ENCODE data around the gene AGO4. TPM values are rescaled to one million over a fixed set of nuclear protein-coding genes. Genes with fewer than 3 reads are reported as not detected.

Gene AGO4
- polyA plus RNA-seq, 1 donor (not counting 4 experiments of a cell fraction or from before 2014, with no cell fraction given): 5.2 TPM

DNA sequence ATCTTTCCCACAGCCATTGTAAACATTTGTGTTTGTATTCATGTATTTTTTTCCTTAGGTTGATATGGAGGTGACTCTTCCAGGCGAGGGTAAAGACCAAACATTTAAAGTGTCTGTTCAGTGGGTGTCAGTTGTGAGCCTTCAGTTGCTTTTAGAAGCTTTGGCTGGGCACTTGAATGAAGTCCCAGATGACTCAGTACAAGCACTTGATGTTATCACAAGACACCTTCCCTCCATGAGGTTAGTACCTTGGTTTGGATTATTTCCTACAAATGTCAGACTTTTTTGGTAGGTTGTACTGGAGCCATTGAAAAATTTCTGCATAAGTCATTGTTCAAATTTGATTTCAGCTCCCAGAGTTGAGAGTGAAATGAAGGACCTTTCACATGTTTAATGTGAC is 17.4 kb downstream of the AGO4 start:
- Histone ChIP-seq H3K9me1 (ENCODE audit: control insufficient read depth, extremely low read depth, insufficient read depth, low read length) (no peaks in the 10 kb centered on the region), H3K4me3 (ENCODE audit: control insufficient read depth in 2 of 3, extremely low read depth in 1 of 3, insufficient read depth in 2 of 3, low read depth in 1 of 3, low read length in 3 of 3) (no peak overlapping the region), H2AFZ (ENCODE audit: control insufficient read depth, low read length) (no peak overlapping the region), H3K36me3 (ENCODE audit: control insufficient read depth in 2 of 2, extremely low read depth in 1 of 2, insufficient read depth in 2 of 2, low read length in 2 of 2) (peaks cover 0 to 2% of the 10 kb centered on the region in 2 experiments), H3K9ac (ENCODE audit: control insufficient read depth, extremely low read depth, insufficient read depth, low read length) (no peak overlapping the region), H4K20me1 (ENCODE audit: control insufficient read depth, extremely low read depth, insufficient read depth, low read length) (no peaks in the 10 kb centered on the region), H3K27me3 (ENCODE audit: control insufficient read depth, extremely low read depth, insufficient read depth, low read length) (no peaks in the 10 kb centered on the region), H3K9me3 (ENCODE audit: control insufficient read depth, low read depth, low read length) (no peaks in the 10 kb centered on the region), H3K4me2 (ENCODE audit: control insufficient read depth, extremely low read depth, insufficient read depth, low read depth, low read length) (no peak overlapping the region), H3K79me2 (ENCODE audit: control insufficient read depth, insufficient read depth, low read length) (no peaks in the 10 kb centered on the region), H3K4me1 (ENCODE audit: control insufficient read depth, extremely low read depth, insufficient read depth, low read length) (no peaks in the 10 kb centered on the region), H3K27ac (ENCODE audit: control insufficient read depth, insufficient read depth, low read length) (no peak overlapping the region)
- TF ChIP-seq, protein P1, sequence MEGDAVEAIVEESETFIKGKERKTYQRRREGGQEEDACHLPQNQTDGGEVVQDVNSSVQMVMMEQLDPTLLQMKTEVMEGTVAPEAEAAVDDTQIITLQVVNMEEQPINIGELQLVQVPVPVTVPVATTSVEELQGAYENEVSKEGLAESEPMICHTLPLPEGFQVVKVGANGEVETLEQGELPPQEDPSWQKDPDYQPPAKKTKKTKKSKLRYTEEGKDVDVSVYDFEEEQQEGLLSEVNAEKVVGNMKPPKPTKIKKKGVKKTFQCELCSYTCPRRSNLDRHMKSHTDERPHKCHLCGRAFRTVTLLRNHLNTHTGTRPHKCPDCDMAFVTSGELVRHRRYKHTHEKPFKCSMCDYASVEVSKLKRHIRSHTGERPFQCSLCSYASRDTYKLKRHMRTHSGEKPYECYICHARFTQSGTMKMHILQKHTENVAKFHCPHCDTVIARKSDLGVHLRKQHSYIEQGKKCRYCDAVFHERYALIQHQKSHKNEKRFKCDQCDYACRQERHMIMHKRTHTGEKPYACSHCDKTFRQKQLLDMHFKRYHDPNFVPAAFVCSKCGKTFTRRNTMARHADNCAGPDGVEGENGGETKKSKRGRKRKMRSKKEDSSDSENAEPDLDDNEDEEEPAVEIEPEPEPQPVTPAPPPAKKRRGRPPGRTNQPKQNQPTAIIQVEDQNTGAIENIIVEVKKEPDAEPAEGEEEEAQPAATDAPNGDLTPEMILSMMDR (optimal IDR thresholded peaks at IDR 0.05 in 1 of 3, IDR thresholded peaks at IDR 0.05 in 1 of 3, conservative IDR thresholded peaks at IDR 0.05 in 1 of 3; ENCODE audit: extremely low read depth in 1 of 3, insufficient read depth in 2 of 3, low read length in 3 of 3): no peak
- no peak for TF ChIP-seq EZH2 (IDR thresholded peaks at IDR 0.05; ENCODE audit: low read length)
- dilution Hi-C loops (cut with MboI; ENCODE audit: extremely low pct_ligation_motif_present, low sequenced_read_pairs): no loop called here
- no peak for DNase-seq (ENCODE audit: low read depth, low spot score)
- FAIRE-seq: no peak

DNA sequence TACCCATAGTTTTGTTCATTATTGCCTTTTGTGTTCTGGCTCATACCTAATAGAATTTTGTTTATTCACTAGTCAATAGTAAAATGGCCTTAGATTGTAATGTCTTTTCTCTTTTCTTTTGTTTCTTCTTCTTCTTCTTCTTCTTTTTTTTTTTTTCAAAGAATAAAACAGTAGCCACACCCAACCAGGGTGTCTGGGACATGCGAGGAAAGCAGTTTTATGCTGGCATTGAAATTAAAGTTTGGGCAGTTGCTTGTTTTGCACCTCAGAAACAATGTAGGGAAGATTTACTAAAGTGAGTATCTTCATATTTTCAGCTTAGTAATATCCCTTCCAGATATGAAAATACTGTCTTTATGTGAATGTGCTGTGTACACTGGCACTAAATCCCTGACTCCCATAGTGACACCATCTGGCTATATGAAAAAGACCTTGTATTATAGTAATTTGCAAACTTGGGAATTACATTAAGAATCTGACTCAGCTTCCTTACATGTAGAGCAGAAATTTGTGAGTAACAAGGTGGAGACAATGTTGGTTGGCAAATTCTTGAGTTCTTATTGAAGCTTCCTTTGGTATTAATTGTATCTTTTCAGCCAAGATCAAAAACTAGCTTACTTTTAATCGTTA is 24.6 kb downstream of the AGO4 start:
- peaks cover 7% of the 10 kb centered on the region for H3K4me1 ChIP-seq (ENCODE audit: control insufficient read depth, extremely low read depth, insufficient read depth, low read length)
- no peaks in the 10 kb centered on the region for H3K27me3 ChIP-seq (ENCODE audit: control insufficient read depth, extremely low read depth, insufficient read depth, low read length)
- no peaks in the 10 kb centered on the region for H3K9me3 ChIP-seq (ENCODE audit: control insufficient read depth, low read depth, low read length)
- DNase-seq (ENCODE audit: low read depth, low spot score): no peak
- no peak overlapping the region for H3K9ac ChIP-seq (ENCODE audit: control insufficient read depth, extremely low read depth, insufficient read depth, low read length)
- no peak for FAIRE-seq
- no peak overlapping the region for H3K4me3 ChIP-seq (ENCODE audit: control insufficient read depth in 2 of 3, extremely low read depth in 1 of 3, insufficient read depth in 2 of 3, low read depth in 1 of 3, low read length in 3 of 3)
- no peak for TF ChIP-seq EZH2 (IDR thresholded peaks at IDR 0.05; ENCODE audit: low read length)
- TF ChIP-seq, protein P1 (optimal IDR thresholded peaks at IDR 0.05 in 1 of 3, IDR thresholded peaks at IDR 0.05 in 1 of 3, conservative IDR thresholded peaks at IDR 0.05 in 1 of 3; ENCODE audit: extremely low read depth in 1 of 3, insufficient read depth in 2 of 3, low read length in 3 of 3): no peak
- no peaks in the 10 kb centered on the region for H3K79me2 ChIP-seq (ENCODE audit: control insufficient read depth, insufficient read depth, low read length)
- H3K4me2 ChIP-seq (ENCODE audit: control insufficient read depth, extremely low read depth, insufficient read depth, low read depth, low read length): no peak overlapping the region
- H4K20me1 ChIP-seq (ENCODE audit: control insufficient read depth, extremely low read depth, insufficient read depth, low read length): no peaks in the 10 kb centered on the region
- peaks cover 3 to 5% of the 10 kb centered on the region in 2 experiments for H3K36me3 ChIP-seq (ENCODE audit: control insufficient read depth in 2 of 2, extremely low read depth in 1 of 2, insufficient read depth in 2 of 2, low read length in 2 of 2)
- no peaks in the 10 kb centered on the region for H3K9me1 ChIP-seq (ENCODE audit: control insufficient read depth, extremely low read depth, insufficient read depth, low read length)
- no peak overlapping the region for H2AFZ ChIP-seq (ENCODE audit: control insufficient read depth, low read length)
- dilution Hi-C loops (cut with MboI; ENCODE audit: extremely low pct_ligation_motif_present, low sequenced_read_pairs): no loop called here
- no peak overlapping the region for H3K27ac ChIP-seq (ENCODE audit: control insufficient read depth, insufficient read depth, low read length)
